HG03175 (cell line): ENCODE results near the gene ZNF771.
"Not testable (repeated sequence)": the region's sequence is repeated elsewhere in the genome, so short reads cannot be mapped to it uniquely, and the experiment has no call there.

Source experiments
- ATAC-seq: cut with Tn5 transposase; IDR thresholded peaks from one replicate; pipeline ENCODE4 v1.9.1; 2021; ENCODE audit warnings: mild to moderate bottlenecking, moderate library complexity; ENCODE audit not compliant: unreplicated experiment

The ZNF771 gene

GRCh38 chr16:30458561-30459394 lies 51.4 kb downstream of the ZNF771 start:
- peak; percentile 86 for ATAC-seq

- no peak for ATAC-seq
Observed at GRCh38 chr16:30459456-30459855, 52.0 kb downstream of the ZNF771 start.

- not testable (repeated sequence) for ATAC-seq
Observed at GRCh38 chr16:30461426-30461825, 54.0 kb downstream of the ZNF771 start.

GRCh38 chr16:30464078-30464477 lies 56.7 kb downstream of the ZNF771 start:
- no peak for ATAC-seq
